GM21529 (cell line): Measurements from ENCODE around the gene FARS2.
A peak's percentile ranks its signal among the peaks of the same experiment; 100 is the strongest.
"Not testable (repeated sequence)": the region's sequence is repeated elsewhere in the genome, so short reads cannot be mapped to it uniquely, and the experiment has no call there.

Experiments
- ATAC-seq: cut with Tn5 transposase; IDR thresholded peaks from one replicate; pipeline ENCODE4 v1.9.1; 2021; ENCODE audit not compliant: unreplicated experiment

The FARS2 gene

GRCh38 chr6:5772408-5773120 is 511.3 kb downstream of the FARS2 start:
- ATAC-seq, result no peak

DNA sequence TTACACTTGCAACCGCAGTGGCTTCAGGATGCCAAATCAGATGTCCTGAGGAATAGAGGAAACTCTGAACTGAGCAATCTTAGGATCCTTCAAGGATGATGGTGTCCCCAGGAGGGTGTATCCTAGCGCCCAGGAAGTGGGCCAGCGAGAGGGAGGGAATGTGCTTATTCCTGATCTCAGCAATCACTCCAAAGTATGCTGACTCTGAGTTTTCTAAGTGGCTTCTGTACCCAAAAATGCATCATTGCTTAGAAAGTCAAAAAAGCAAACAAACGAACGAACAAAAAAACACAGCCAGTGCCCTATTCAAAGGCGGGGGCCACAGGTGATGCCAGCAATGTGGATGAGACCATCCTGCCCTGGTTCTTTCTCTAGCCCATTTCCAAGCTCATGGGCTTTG is 514.8 kb downstream of the FARS2 start:
- ATAC-seq, result no peak

GRCh38 chr6:5776706-5777390 is 515.5 kb downstream of the FARS2 start:
- ATAC-seq, result no peak

DNA sequence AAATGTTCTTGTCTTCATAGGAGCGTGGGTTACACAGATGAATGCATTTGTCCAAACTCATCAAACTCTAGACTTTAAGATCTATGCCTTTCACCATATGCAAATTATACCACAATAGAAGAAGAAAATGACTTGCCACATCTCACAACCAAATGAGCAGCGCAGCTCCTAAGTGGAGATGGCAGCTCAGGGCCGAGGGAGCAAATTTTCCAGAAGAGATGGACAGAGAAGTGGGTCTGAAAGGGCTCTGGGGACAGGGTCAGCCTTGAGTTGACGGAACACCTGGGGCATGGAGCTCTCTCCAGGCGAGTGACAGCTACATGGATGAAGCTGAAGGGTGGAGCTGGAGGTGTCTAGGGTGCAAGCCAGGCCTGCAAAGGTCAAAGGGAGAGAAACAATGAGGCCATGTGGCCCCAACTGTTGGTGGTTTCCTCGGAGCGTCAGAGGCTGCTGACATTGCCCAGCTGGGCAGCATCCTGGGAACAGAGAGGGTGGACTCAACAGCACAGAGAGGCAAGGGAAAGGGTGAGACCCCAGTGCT is 517.1 kb downstream of the FARS2 start:
- peak; percentile 96 for ATAC-seq

DNA sequence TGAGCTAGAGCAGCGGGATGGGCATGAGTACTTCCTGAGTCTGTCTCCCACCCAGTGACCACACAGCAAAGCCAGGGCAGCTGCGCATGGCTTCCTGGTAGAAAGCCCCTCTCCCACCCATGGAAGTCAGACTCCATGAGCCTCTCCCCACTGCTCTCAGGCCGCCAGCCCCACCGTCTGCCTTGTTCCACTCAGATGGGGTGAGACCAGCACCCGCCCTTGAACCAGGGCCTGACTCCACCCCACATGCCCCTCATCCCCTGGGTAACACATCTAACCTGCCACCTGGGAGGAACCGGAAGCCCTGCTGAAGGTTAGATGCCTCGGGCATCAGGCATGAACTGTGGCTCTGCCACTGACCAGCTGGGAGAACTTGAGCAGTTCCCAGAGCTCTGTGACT is 517.6 kb downstream of the FARS2 start:
- ATAC-seq, result no peak

DNA sequence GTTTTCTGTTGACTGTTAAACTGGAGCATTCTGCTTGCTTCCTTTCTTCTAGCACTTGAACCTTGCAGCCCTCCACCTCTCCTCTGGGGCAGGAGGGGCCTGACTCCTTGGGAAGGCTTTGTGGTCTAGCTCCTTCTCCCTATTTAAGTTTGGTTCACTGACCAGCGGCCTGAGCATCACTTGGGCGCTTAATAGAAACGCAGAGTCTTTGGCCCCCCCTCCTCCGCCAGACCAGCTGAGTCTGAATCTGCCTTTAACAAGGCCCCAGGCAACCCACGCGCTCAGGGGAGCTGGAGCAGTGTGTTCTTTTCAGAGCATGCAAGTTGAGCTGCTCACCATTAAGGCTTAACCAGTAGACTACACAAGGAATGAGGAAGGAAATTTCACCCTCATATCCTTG is 519.7 kb downstream of the FARS2 start:
- no peak for ATAC-seq

DNA sequence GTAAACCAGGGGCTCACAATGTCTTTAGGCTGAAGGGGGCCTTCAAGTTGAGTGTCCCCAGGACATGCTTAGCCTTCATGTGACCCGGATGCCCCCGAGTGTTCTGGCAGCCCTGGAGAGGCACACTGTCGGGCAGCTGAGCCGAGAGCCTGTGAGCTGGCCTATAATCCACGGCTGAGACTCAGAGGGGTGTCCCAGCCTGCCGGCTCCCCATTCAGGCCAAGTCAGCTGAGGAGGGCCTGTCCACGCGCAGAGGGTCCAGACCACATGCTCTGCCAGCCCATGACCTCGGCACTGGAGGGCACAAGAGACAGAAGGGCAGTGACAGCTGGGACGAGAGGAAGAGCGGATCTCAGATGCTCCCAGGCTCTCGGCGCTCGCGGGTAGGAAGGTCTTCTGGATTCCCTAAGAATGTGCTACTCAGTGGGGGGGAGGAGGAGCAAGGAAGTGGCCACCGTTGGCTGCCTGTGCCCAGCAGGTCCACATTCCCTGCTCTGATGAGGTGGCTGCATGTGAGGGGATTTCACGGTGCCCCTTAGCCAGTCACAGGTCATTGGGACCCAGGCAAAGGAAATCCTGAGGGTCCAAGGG is 520.7 kb downstream of the FARS2 start:
- no peak for ATAC-seq

- no peak for ATAC-seq
These were observed 521.7 kb downstream of the FARS2 start for GRCh38 chr6:5782783-5783547.

DNA sequence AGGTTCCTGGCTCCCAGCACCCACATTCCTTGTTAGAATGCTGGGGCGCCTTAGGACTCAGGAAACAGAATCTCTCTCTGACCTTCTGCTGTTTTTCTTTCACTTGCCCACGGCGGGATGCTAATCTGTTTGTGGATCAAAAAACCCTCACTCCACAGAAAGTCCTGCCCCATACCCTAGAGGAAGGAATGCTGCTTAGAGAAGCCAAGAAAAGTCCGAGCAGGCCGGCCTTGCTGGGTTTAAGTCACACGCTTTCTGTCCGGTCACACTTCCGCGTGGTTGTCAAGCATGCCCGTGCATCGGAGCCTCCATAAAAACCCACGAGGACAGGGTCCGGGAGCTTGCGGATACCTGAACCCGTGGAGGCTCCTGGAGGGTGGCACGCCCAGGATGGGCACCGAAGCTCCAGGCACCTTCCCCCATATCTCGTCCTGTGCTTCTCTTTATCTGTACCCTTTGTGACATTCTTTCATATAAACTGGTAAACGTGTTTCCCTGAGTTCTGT is 522.3 kb downstream of the FARS2 start:
- no peak for ATAC-seq

- ATAC-seq, result no peak
These were observed 523.9 kb downstream of the FARS2 start for GRCh38 chr6:5785249-5785648.

GRCh38 chr6:5786321-5786968 is 525.1 kb downstream of the FARS2 start:
- no peak for ATAC-seq

- ATAC-seq, result no peak
These were observed 525.8 kb downstream of the FARS2 start for GRCh38 chr6:5786969-5787720.

DNA sequence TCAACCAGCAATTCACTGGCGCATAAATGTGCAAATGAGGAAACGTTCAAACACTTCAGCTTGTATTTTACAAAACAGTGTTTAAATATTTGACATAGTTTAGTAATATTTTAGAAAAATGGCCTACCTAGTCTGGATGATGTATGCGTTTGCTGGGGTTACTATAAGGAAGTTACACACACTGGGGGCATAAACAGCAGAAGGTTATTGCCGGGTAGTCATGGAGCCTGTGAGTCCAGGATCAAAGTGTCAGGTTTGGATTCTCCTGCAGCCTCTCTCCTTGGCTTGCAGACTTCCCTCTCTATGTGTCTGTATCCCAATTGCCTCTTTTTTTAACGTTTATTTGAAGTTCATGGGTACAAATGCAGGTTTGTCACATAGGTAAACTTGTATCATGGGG is 528.1 kb downstream of the FARS2 start:
- not testable (repeated sequence) for ATAC-seq

- not testable (repeated sequence) for ATAC-seq
These were observed 535.2 kb downstream of the FARS2 start for GRCh38 chr6:5796555-5796954.

- not testable (repeated sequence) for ATAC-seq
These were observed 545.1 kb downstream of the FARS2 start for GRCh38 chr6:5806406-5806805.

GRCh38 chr6:5809450-5809849 is 548.1 kb downstream of the FARS2 start:
- ATAC-seq, result no peak

DNA sequence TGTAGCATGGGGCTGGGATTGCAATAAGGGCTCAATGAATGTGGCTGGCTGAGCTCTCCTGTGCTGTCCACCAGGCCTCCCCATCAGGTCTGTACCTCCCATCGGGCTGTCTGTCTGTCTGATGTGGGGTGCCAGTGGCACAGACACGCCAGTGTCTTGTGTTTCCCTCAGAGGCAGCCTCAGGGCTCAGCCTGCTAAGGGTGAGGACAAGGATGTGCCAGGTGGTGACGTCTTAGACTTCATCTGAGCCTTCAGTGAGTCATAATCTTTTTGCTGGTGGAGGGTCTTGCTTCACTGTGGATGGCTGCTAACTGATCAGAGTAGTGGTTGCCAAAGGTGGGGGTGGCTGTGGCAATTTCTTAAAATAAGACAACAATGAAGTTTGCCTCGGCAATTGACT is 550.7 kb downstream of the FARS2 start:
- ATAC-seq, result no peak

GRCh38 chr6:5813625-5814027 is 552.3 kb downstream of the FARS2 start:
- peak; percentile 61 for ATAC-seq

DNA sequence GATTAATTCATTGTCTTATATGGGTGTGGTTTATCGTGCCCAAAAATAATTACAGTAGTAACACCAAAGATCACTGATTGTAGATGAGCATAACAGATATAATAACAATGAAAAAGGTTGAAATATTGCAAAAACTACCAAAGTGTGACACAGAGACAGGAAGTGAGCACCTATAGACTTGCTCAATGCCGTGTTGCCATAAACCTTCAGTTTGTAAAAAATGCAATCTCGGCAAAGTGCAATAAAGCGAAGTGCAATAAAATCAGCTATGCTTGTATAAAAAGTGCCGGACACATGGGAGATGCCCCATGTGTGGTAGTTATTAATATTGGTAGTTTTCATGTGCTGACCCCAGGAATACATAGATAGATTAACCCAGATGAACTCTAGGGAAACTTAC is 552.8 kb downstream of the FARS2 start:
- ATAC-seq, result no peak

DNA sequence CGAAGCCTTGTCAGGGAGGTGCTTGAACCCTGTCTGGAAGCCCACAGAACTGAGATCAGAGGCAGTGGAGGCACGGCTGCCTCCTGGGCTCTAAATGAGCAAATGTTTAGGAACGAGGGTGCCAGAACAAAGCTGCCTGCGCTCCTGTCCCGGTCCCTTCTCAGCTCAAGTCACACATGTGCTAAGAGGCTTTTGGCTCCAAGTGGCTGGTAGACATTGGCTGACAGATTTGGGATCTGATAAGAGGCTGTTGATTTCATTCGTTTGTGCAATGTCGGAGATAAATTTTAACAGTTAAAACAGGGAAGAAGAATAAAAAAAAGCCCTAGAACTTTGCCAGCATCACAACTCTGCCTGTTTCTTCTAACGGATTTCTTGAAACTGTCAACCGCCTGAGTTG is 553.6 kb downstream of the FARS2 start:
- ATAC-seq, result no peak
